H9 (cell line): ENCODE measurements around the gene SLC1A7. TPM values are rescaled to one million over a fixed set of nuclear protein-coding genes. Genes with fewer than 3 reads are reported as not detected.

Experiments
- DNase-seq: peaks from one replicate; pipeline ENCODE4 v3.0.0-alpha.2; 2017
- H2AFZ ChIP-seq: one replicate; pipeline ENCODE4 v1.6.1; 2013; ENCODE audit warnings: mild to moderate bottlenecking, low read length, control low read depth, moderate library complexity
- H2AK5ac ChIP-seq: 2 replicates; pipeline ENCODE4 v1.6.1; 2013; ENCODE audit warnings: low read length, control low read depth, mixed read lengths; ENCODE audit not compliant: insufficient read length
- H2BK120ac ChIP-seq: one replicate; pipeline ENCODE4 v1.6.1; 2013; ENCODE audit warnings: low read depth, mild to moderate bottlenecking, low read length, control low read depth, inconsistent platforms; ENCODE audit not compliant: poor library complexity, severe bottlenecking
- H2BK12ac ChIP-seq: 2 replicates; pipeline ENCODE4 v1.6.1; 2013; ENCODE audit warnings: low read length, control low read depth, mixed read lengths, low read depth; ENCODE audit not compliant: insufficient read length
- H2BK15ac ChIP-seq: 2 replicates; pipeline ENCODE4 v1.6.1; 2013; ENCODE audit warnings: low read depth, low read length, control low read depth
- H2BK20ac ChIP-seq: one replicate; pipeline ENCODE4 v1.6.1; 2013; ENCODE audit warnings: low read depth, mild to moderate bottlenecking, low read length, control low read depth, inconsistent platforms; ENCODE audit not compliant: poor library complexity, severe bottlenecking
- H2BK5ac ChIP-seq: 2 replicates; pipeline ENCODE4 v1.6.1; 2013; ENCODE audit warnings: low read length, control low read depth, mixed read lengths; ENCODE audit not compliant: insufficient read length
- H3K14ac ChIP-seq: 2 replicates; pipeline ENCODE4 v1.6.1; 2013; ENCODE audit warnings: low read length, control low read depth; ENCODE audit not compliant: insufficient read depth
- H3K18ac ChIP-seq: 2 replicates; pipeline ENCODE4 v1.6.1; 2013; ENCODE audit warnings: low read depth, mild to moderate bottlenecking, mixed read lengths, low read length, control low read depth; ENCODE audit not compliant: insufficient read length
- H3K23ac ChIP-seq: 2 replicates; pipeline ENCODE4 v1.6.1; 2013; ENCODE audit warnings: low read length, control low read depth, mixed read lengths, low read depth; ENCODE audit not compliant: insufficient read length
- H3K23me2 ChIP-seq: 2 replicates; pipeline ENCODE4 v1.6.1; 2013; ENCODE audit warnings: low read depth, mild to moderate bottlenecking, mixed read lengths, low read length, control low read depth; ENCODE audit not compliant: insufficient read length, poor library complexity, severe bottlenecking
- H3K27ac ChIP-seq: 2 replicates; pipeline ENCODE4 v1.5.1; 2013; ENCODE audit warnings: low read length, control low read depth, mixed read lengths, low read depth; ENCODE audit not compliant: insufficient read length
- H3K27me3 ChIP-seq: 2 replicates; pipeline ENCODE4 v1.6.1; 2013; ENCODE audit warnings: low read length, control low read depth, inconsistent platforms; ENCODE audit not compliant: insufficient read depth
- H3K4ac ChIP-seq: 2 replicates; pipeline ENCODE4 v1.6.1; 2013; ENCODE audit warnings: low read depth, mild to moderate bottlenecking, control low read depth, inconsistent platforms, low read length, moderate library complexity
- H3K4me1 ChIP-seq: 2 replicates; pipeline ENCODE4 v1.6.1; 2013; ENCODE audit warnings: low read length, control low read depth, inconsistent platforms; ENCODE audit not compliant: insufficient read depth
- H3K4me2 ChIP-seq: 2 replicates; pipeline ENCODE4 v1.6.1; 2013; ENCODE audit warnings: low read length, control low read depth, mixed read lengths; ENCODE audit not compliant: insufficient read length, insufficient read depth
- H3K56ac ChIP-seq: 2 replicates; pipeline ENCODE4 v1.6.1; 2013; ENCODE audit warnings: low read depth, mild to moderate bottlenecking, mixed read lengths, low read length, control low read depth; ENCODE audit not compliant: insufficient read length
- H3K79me1 ChIP-seq: 2 replicates; pipeline ENCODE4 v1.6.1; 2013; ENCODE audit warnings: low read depth, mild to moderate bottlenecking, moderate library complexity, low read length, control low read depth, inconsistent platforms; ENCODE audit not compliant: insufficient read depth, poor library complexity, severe bottlenecking
- H3K79me2 ChIP-seq: 2 replicates; pipeline ENCODE4 v1.6.1; 2013; ENCODE audit warnings: low read length, control low read depth, inconsistent platforms; ENCODE audit not compliant: insufficient read depth
- H3K9ac ChIP-seq: 2 replicates; pipeline ENCODE4 v1.6.1; 2013; ENCODE audit warnings: low read length, control low read depth, mixed read lengths; ENCODE audit not compliant: insufficient read length; ENCODE audit errors: extremely low read depth
- H3K9me3 ChIP-seq: one replicate; pipeline ENCODE4 v1.6.1; 2013; ENCODE audit warnings: low read depth, low read length, inconsistent platforms; ENCODE audit not compliant: control insufficient read depth
- H3T11ph ChIP-seq: one replicate; pipeline ENCODE4 v1.6.1; 2013; ENCODE audit warnings: mild to moderate bottlenecking, low read length, control low read depth, inconsistent platforms
- H4K20me1 ChIP-seq: one replicate; pipeline ENCODE4 v1.6.1; 2013; ENCODE audit not compliant: control insufficient read depth, insufficient read length, insufficient read depth
- H4K5ac ChIP-seq: 2 replicates; pipeline ENCODE4 v1.6.1; 2013; ENCODE audit warnings: low read depth, mild to moderate bottlenecking, mixed read lengths, low read length, control low read depth; ENCODE audit not compliant: insufficient read length
- H4K8ac ChIP-seq: replicated peaks from 2 replicates; pipeline ENCODE4 v1.6.1; 2013; ENCODE audit warnings: low read length, control low read depth, mixed read lengths, low read depth; ENCODE audit not compliant: insufficient read length
- H4K91ac ChIP-seq: 2 replicates; pipeline ENCODE4 v1.6.1; 2013; ENCODE audit warnings: low read depth, mild to moderate bottlenecking, moderate library complexity, mixed read lengths, low read length, control low read depth; ENCODE audit not compliant: insufficient read length
- H3K27ac Mint-ChIP-seq, 3 experiments: 2 replicates in 2 of 3; 3 replicates in 1 of 3; pipeline ENCODE4 v1.8.0; 2020 to 2021; ENCODE audit warnings: mixed read lengths in 3 of 3, mild to moderate bottlenecking in 1 of 3, moderate library complexity in 1 of 3
- H3K27me3 Mint-ChIP-seq: 2 replicates; pipeline ENCODE4 v1.8.0; 2021; ENCODE audit warnings: low read depth, mild to moderate bottlenecking, moderate library complexity, mixed read lengths
- H3K36me3 Mint-ChIP-seq, 3 experiments: 2 replicates in 2 of 3; 3 replicates in 1 of 3; pipeline ENCODE4 v1.8.0; 2020 to 2021; ENCODE audit warnings: low read depth in 3 of 3, mixed read lengths in 3 of 3; ENCODE audit not compliant: insufficient read depth in 1 of 3
- H3K4me1 Mint-ChIP-seq, 2 experiments: 2 replicates each; pipeline ENCODE4 v1.8.0; 2020; ENCODE audit warnings: mixed read lengths in 2 of 2
- H3K4me3 Mint-ChIP-seq, 2 experiments: 2 replicates in 1 of 2; 3 replicates in 1 of 2; pipeline ENCODE4 v1.8.0; 2020 to 2021; ENCODE audit warnings: mild to moderate bottlenecking in 2 of 2, mixed read lengths in 2 of 2, moderate library complexity in 1 of 2
- H3K9me3 Mint-ChIP-seq, 2 experiments: 2 replicates in 1 of 2; 3 replicates in 1 of 2; pipeline ENCODE4 v1.8.0; 2020; ENCODE audit warnings: mild to moderate bottlenecking in 2 of 2, mixed read lengths in 2 of 2, moderate library complexity in 1 of 2
- CTCF ChIP-seq: fragments of 200-600 bp; sonication (generic); conservative IDR thresholded peaks from 3 replicates; pipeline ENCODE4 v1.8.0; 2021; ENCODE audit warnings: antibody characterized with exemption, mild to moderate bottlenecking
- WGBS: extraction: QIAGEN DNeasy Blood & Tissue Kit; methylation state at CpG from one replicate; pipeline ENCODE4 v1.1.7; 2013; ENCODE audit warnings: missing lambda C conversion rate, low lambda C conversion rate, mixed read lengths; ENCODE audit not compliant: insufficient read length; ENCODE audit errors: extremely low coverage; 5-methylcytosine and 5-hydroxymethylcytosine counted together
- total RNA-seq: library from RNA; stranded (reverse); gene quantifications from 2 replicates; pipeline ENCODE4 v1.2.1, GENCODE V29; 2021

Gene SLC1A7
- total RNA-seq, 1 experiment from 2014 or later, result not detected

DNA sequence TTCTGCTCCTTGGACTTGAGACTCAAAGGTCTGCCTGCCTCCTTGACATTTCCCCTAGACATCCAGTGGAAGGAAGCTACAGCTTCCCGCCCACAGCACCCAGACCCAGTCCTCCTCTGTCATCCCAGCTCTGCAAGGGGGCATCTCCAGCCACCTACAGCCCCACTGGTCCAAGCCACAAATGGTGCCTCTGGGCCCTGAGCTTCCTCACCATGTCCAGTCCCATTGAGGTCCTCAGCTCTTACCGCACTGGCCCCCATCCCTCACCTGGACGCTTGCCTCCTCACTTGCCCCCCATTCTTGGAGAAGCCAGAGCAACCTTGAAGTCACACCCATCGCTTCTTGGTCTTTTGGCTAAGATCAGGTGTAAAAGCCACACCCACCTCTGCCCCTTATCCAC is 67.2 kb downstream of the SLC1A7 start:
- Histone ChIP-seq H2BK20ac (no peak overlapping the region), H3K56ac (no peak overlapping the region), H2BK12ac (no peak overlapping the region), H2AFZ (no peak overlapping the region), H3K23me2 (peaks cover 3% of the 10 kb centered on the region), H3K4ac (no peak overlapping the region), H3K79me2 (no peaks in the 10 kb centered on the region), H3K23ac (no peak overlapping the region), H4K5ac (no peak overlapping the region), H3K27ac (no peak overlapping the region), H3K9me3 (no peaks in the 10 kb centered on the region), H3K27me3 (no peaks in the 10 kb centered on the region), H4K8ac (no peak overlapping the region), H3K4me2 (no peak overlapping the region), H3K79me1 (no peaks in the 10 kb centered on the region), H3T11ph (no peak overlapping the region), H2BK5ac (no peak overlapping the region), H2AK5ac (no peak overlapping the region), H2BK15ac (no peak overlapping the region), H4K91ac (no peak overlapping the region), H2BK120ac (no peak overlapping the region), H3K14ac (no peak overlapping the region), H4K20me1 (no peaks in the 10 kb centered on the region), H3K18ac (no peak overlapping the region), H3K9ac (no peak overlapping the region), H3K4me1 (no peaks in the 10 kb centered on the region)
- H3K9me3 Mint-ChIP-seq, result no peaks in the 10 kb centered on the region
- no peak overlapping the region; a peak in 1 of 5 replicates for H3K4me3 Mint-ChIP-seq
- no peak overlapping the region for H3K27ac Mint-ChIP-seq
- no peak for DNase-seq
- H3K27me3 Mint-ChIP-seq, result no peaks in the 10 kb centered on the region; the same call in none of the 2 replicates
- peaks cover 0 to 9% of the 10 kb centered on the region in 2 experiments; a peak in 1 of 4 replicates for H3K4me1 Mint-ChIP-seq
- TF ChIP-seq CTCF, result no peak
- no CpG with 5 or more reads among the region's 4 CpGs for WGBS
- H3K36me3 Mint-ChIP-seq, result no peaks in the 10 kb centered on the region
